NAMALWA (cell line): ENCODE measurements around the gene S100A4.

Source experiments
- DNase-seq: peaks from one replicate; pipeline ENCODE4 v3.0.0-alpha.2; 2015; ENCODE audit warnings: low spot score

S100A4 gene

GRCh38 chr1:153507926-153508583, 37.6 kb downstream of the S100A4 start:
- no peak for DNase-seq

- no peak for DNase-seq
These were observed 38.7 kb downstream of the S100A4 start for GRCh38 chr1:153506831-153507413.

DNA sequence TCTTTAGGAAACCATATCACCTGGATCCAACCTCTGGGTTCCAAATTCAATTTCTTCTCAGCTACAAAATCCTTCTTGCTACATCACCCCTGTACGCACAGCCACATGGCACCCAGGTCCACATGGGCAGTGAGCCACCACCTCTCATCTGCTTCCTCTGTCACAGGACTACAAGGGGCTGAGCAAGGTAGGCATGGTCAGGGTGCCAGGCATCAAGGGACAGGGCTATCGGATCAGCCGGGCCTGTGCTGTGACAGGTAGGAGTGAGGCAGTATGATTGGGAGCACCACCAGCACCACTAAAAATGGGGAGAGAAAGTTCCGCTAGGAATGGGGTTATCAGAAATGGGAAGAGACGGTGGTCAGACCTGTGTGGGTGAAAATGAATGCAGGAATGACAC, 39.2 kb downstream of the S100A4 start:
- no peak for DNase-seq

DNA sequence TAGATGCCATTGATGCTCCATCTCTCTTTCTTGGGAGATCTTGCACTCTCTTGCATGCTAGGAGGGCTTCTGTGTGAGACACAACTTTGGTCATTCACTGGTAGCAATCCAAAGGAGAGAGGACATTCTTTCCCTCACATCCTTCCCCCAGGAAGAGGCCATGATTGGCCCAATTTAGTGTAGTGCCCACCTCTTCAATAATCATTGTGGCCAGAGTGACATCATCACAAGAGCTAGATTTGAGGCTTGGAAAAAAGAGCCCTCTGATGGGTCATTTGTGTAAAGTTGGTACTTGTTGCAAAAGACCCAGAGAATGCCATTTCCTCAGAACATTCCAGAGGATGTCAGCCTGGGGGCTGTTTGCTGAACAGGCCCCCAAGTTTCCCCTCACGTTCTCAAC, 40.0 kb downstream of the S100A4 start:
- DNase-seq: no peak

DNA sequence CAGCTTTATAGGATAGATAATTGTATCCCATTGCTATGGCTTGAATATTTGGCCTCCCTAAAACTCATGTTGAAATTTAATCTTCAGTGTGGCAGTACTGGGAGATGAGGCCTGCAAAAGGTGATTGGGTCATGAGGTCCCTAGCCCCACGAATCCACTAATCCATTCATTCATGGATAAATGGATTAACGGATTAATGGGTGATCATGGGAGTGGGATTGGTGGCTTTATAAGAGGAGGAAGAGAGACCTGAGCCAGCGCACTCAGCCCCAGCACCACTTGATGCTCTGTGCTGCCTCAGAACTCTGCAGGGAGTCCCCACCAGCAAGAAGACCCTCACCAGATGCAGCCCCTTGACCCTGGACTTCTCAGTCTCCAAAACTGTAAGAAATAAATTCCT, 41.8 kb downstream of the S100A4 start:
- no peak for DNase-seq

- DNase-seq: no peak
These were observed 46.9 kb downstream of the S100A4 start for GRCh38 chr1:153498746-153499145.

DNA sequence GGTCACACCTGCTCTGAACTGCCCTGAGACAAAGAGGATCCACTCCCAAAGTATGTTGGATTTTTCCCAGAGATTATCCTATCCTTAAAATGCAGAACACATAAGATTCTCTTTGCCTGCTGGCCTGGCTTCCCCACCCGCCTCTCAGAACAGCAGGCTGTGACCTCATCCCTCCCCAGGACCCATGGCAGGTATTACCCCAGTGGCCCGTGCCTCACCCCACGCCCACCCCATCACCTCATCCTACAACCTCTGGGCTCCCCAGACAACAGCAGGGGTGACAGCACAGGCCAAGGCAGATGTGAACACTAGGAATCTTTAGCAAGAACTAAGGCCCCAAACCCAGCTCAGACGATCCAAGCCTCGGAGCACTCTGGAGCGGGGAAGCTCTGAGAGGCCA, 50.1 kb downstream of the S100A4 start:
- DNase-seq: no peak

DNA sequence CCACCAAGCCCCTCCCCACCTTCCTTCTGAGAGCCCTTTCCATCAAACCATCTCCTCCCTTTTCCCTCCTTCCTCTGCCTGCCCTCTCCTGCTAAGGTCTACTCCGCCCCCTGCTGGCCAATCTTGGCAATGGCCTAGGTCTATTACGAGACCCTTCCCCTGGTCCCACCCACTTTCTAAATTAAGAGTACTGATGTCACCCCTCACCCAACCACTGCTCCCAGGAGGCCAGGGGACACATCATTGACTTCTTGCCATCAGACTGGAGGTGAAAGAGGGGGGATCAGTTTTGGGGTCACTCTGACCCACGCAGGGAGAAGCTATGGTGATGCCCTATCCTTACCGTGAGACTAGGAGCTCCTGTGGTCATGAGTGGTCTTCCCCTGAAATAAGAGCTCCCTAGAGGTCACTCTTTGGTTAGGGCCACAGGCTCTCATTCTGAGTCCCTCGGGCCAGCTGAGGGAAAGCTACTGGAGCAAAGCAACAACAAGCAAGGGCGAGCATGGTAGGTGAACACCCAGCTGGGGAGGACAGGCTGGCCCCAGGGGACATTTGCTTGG, 50.5 kb downstream of the S100A4 start:
- DNase-seq: peak; percentile 92
